ENCODE results near the gene CCSER2.
"Not testable (repeated sequence)": the region's sequence is repeated elsewhere in the genome, so short reads cannot be mapped to it uniquely, and the experiment has no call there.

CCSER2 gene

GRCh38 chr10:84493951-84494848 is 165.8 kb downstream of the CCSER2 start:
- TF ChIP-seq CTCF (IDR thresholded peaks at IDR 0.05; ENCODE audit: control insufficient read depth, insufficient read depth, low read depth, low read length, missing control alignments), result no peak
- no peak overlapping the region for H3K4me3 ChIP-seq (ENCODE audit: control insufficient read depth, low read depth, low read length)
- DNase-seq (ENCODE audit: low read depth), result no peak

- H3K4me3 ChIP-seq (ENCODE audit: control insufficient read depth, low read depth, low read length), result no peak overlapping the region
- no peak for TF ChIP-seq CTCF (IDR thresholded peaks at IDR 0.05; ENCODE audit: control insufficient read depth, insufficient read depth, low read depth, low read length, missing control alignments)
- no peak for DNase-seq (ENCODE audit: low read depth)
Measured at GRCh38 chr10:84494849-84495180, 166.4 kb downstream of the CCSER2 start.

GRCh38 chr10:84497978-84498377 is 169.6 kb downstream of the CCSER2 start:
- no peak for TF ChIP-seq CTCF (IDR thresholded peaks at IDR 0.05; ENCODE audit: control insufficient read depth, insufficient read depth, low read depth, low read length, missing control alignments)
- no peak for DNase-seq (ENCODE audit: low read depth)
- no peak overlapping the region for H3K4me3 ChIP-seq (ENCODE audit: control insufficient read depth, low read depth, low read length)

- DNase-seq (ENCODE audit: low read depth); H3K4me3 ChIP-seq (ENCODE audit: control insufficient read depth, low read depth, low read length): not testable (repeated sequence)
Measured at GRCh38 chr10:84499039-84499438, 170.7 kb downstream of the CCSER2 start.

GRCh38 chr10:84499846-84500245 is 171.5 kb downstream of the CCSER2 start:
- TF ChIP-seq CTCF (IDR thresholded peaks at IDR 0.05; ENCODE audit: control insufficient read depth, insufficient read depth, low read depth, low read length, missing control alignments), result no peak
- DNase-seq (ENCODE audit: low read depth), result no peak
- no peak overlapping the region for H3K4me3 ChIP-seq (ENCODE audit: control insufficient read depth, low read depth, low read length)

- TF ChIP-seq CTCF (IDR thresholded peaks at IDR 0.05; ENCODE audit: control insufficient read depth, insufficient read depth, low read depth, low read length, missing control alignments), result no peak
- H3K4me3 ChIP-seq (ENCODE audit: control insufficient read depth, low read depth, low read length), result no peak overlapping the region
- no peak for DNase-seq (ENCODE audit: low read depth)
Measured at GRCh38 chr10:84510121-84510520, 181.7 kb downstream of the CCSER2 start.

GRCh38 chr10:84511106-84511505 is 182.7 kb downstream of the CCSER2 start:
- H3K4me3 ChIP-seq (ENCODE audit: control insufficient read depth, low read depth, low read length), result no peak overlapping the region
- DNase-seq (ENCODE audit: low read depth), result no peak

More at GRCh38 chr10:84511106-84511505, 182.7 kb downstream of the CCSER2 start:
- TF ChIP-seq CTCF (IDR thresholded peaks at IDR 0.05; ENCODE audit: control insufficient read depth, insufficient read depth, low read depth, low read length, missing control alignments), result no peak
